IPS-18a (cell line): ENCODE results near the gene MMAA.
"Not testable (repeated sequence)": the region's sequence is repeated elsewhere in the genome, so short reads cannot be mapped to it uniquely, and the experiment has no call there.

ENCODE experiments used
- H3K27ac ChIP-seq: one replicate; pipeline ENCODE4 v1.5.1; 2013; ENCODE audit warnings: low read length
- H3K27me3 ChIP-seq: one replicate; pipeline ENCODE4 v1.6.1; 2013; ENCODE audit warnings: mild to moderate bottlenecking, low read length; ENCODE audit not compliant: control insufficient read depth, insufficient read depth
- H3K36me3 ChIP-seq: one replicate; pipeline ENCODE4 v1.6.1; 2013; ENCODE audit warnings: low read depth, low read length; ENCODE audit not compliant: control insufficient read depth
- H3K4me1 ChIP-seq: one replicate; pipeline ENCODE4 v1.6.1; 2013; ENCODE audit warnings: low read depth, low read length; ENCODE audit not compliant: control insufficient read depth
- H3K4me3 ChIP-seq: one replicate; pipeline ENCODE4 v1.5.1; 2013; ENCODE audit warnings: low read length
- H3K9ac ChIP-seq: one replicate; pipeline ENCODE4 v1.6.1; 2013; ENCODE audit warnings: mild to moderate bottlenecking, low read length, moderate library complexity
- H3K9me3 ChIP-seq: one replicate; pipeline ENCODE4 v1.6.1; 2013; ENCODE audit warnings: low read depth, low read length; ENCODE audit not compliant: control insufficient read depth

Gene MMAA

GRCh38 chr4:145613566-145614232 lies 5.5 kb upstream of the MMAA start:
- H3K9ac ChIP-seq, result no peak overlapping the region
- H3K36me3 ChIP-seq, result no peaks in the 10 kb centered on the region
- H3K4me1 ChIP-seq, result peaks cover 4% of the 10 kb centered on the region
- H3K27ac ChIP-seq, result no peak overlapping the region
- H3K9me3 ChIP-seq, result no peaks in the 10 kb centered on the region
- H3K27me3 ChIP-seq, result no peaks in the 10 kb centered on the region
- H3K4me3 ChIP-seq, result no peak overlapping the region

DNA sequence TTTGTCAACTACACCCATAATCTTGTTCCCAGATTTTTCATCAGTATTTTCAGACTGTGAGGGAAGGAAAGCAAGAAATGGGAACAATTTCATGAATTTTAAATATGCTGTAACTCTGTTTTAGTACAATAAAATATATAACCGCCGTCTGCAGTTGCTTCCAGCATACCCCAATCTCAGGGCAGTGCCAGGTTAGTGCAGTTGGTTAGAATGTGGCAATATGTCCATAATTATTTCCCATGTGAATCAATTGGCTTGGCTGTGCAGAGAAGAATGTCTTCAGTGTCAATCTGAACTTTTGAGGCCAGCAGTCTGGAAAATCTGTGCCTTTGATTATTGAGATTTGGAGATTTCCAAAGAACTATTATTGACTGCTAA lies 5.0 kb upstream of the MMAA start:
- H3K4me1 ChIP-seq, result peaks cover 4% of the 10 kb centered on the region
- no peak overlapping the region for H3K9ac ChIP-seq
- no peak overlapping the region for H3K27ac ChIP-seq
- no peaks in the 10 kb centered on the region for H3K9me3 ChIP-seq
- H3K4me3 ChIP-seq, result no peak overlapping the region
- no peaks in the 10 kb centered on the region for H3K27me3 ChIP-seq
- no peaks in the 10 kb centered on the region for H3K36me3 ChIP-seq

DNA sequence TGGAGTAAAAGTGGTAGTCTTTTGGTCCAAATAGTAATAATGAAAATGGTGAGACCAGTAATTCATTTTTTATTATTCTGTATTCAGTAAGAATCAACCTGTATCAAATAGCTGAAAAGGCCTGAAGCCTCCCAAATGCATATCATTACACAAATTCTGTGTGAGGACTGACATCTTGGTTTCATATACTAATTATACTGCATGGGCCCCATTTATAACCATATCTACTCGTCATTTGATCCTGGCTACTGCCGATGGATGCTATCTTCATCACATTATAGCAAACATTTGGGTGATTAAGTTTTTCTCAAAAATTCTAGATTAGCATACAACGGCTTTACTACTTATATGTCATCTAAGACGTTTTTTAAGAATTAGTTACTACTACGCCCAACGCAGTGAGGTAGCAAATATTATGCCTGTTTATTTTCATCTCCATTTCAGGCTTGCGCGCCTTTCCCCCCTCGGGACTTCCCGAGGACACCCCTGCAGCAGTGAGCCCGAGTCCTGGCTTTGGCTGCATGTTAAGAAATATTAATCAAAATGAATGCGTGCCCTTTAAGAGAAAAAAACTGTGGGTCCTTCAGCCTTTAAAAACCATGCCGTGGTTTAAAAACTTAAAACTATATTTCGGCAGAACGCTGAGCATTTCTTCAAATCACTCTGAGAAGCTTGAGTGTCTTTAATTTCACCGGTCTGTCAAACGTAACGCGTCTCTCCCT lies 814 bp upstream of the MMAA start:
- no peaks in the 10 kb centered on the region for H3K9me3 ChIP-seq
- peaks cover 12% of the 10 kb centered on the region for H3K4me1 ChIP-seq
- H3K27ac ChIP-seq, result peak overlapping the region; percentile 75
- no peaks in the 10 kb centered on the region for H3K36me3 ChIP-seq
- peak overlapping the region; percentile 91 for H3K9ac ChIP-seq
- H3K4me3 ChIP-seq, result peak overlapping the region; percentile 91
- H3K27me3 ChIP-seq, result no peaks in the 10 kb centered on the region

DNA sequence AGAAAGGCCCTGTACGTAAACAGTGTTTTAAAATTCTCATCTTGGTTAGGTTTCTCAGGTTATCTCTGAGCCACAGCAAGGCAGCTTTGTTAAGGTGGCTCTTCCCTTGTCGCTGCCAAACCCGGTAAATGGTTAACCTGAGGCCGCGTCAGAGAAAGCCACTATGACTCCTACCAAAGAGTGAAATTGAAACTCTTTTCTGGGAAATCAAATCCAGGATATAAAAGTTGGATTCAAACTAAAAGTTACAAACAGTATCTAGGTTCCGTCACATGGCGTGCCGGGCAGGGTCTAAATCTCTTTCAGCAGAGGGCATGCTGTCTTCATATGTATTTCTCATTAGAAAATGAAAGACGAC lies 433 bp downstream of the MMAA start:
- Histone ChIP-seq H3K4me1 (peaks cover 14% of the 10 kb centered on the region), H3K27ac (peak overlapping the region; percentile 88), H3K9ac (peak overlapping the region; percentile 91), H3K4me3 (peak overlapping the region; percentile 91), H3K36me3 (no peaks in the 10 kb centered on the region), H3K27me3 (no peaks in the 10 kb centered on the region), H3K9me3 (no peaks in the 10 kb centered on the region)

GRCh38 chr4:145622067-145622466 lies 2.9 kb downstream of the MMAA start:
- H3K27me3 ChIP-seq, H3K4me3 ChIP-seq, H3K9me3 ChIP-seq, H3K9ac ChIP-seq, H3K27ac ChIP-seq, H3K36me3 ChIP-seq: not testable (repeated sequence)
- peaks cover 14% of the 10 kb centered on the region for H3K4me1 ChIP-seq

DNA sequence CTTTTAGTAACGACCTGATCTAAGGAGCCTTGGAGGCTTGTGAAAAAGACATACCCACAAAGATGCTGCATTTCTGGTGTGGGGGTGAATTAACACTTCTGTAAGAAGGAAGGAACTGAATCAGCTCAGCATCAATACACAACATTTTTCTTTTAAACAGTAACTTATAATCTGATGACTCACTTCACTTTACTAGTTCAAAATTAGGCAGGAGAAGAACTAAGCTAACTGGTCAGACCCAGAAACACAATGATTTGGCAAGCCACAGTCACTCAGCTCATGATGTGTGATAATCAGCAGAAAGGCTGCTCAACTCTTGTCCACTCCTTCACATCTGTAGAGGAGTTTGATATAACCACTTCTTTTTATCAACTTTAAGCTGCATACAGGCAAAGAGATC lies 4.6 kb downstream of the MMAA start:
- Histone ChIP-seq H3K36me3 (no peaks in the 10 kb centered on the region), H3K9ac (no peak overlapping the region), H3K4me3 (no peak overlapping the region), H3K9me3 (no peaks in the 10 kb centered on the region), H3K27ac (no peak overlapping the region), H3K27me3 (no peaks in the 10 kb centered on the region), H3K4me1 (peaks cover 10% of the 10 kb centered on the region)

GRCh38 chr4:145625677-145626622 lies 6.8 kb downstream of the MMAA start:
- H3K36me3 ChIP-seq, result no peaks in the 10 kb centered on the region
- H3K27ac ChIP-seq, result no peak overlapping the region
- H3K27me3 ChIP-seq, result no peaks in the 10 kb centered on the region
- no peak overlapping the region for H3K9ac ChIP-seq
- H3K4me1 ChIP-seq, result peaks cover 2% of the 10 kb centered on the region
- no peaks in the 10 kb centered on the region for H3K9me3 ChIP-seq
- H3K4me3 ChIP-seq, result no peak overlapping the region

GRCh38 chr4:145626623-145626982 lies 7.4 kb downstream of the MMAA start:
- no peak overlapping the region for H3K4me3 ChIP-seq
- H3K4me1 ChIP-seq, result peaks cover 2% of the 10 kb centered on the region
- H3K27ac ChIP-seq, result no peak overlapping the region
- no peaks in the 10 kb centered on the region for H3K36me3 ChIP-seq
- H3K9ac ChIP-seq, result no peak overlapping the region
- no peaks in the 10 kb centered on the region for H3K9me3 ChIP-seq
- H3K27me3 ChIP-seq, result no peaks in the 10 kb centered on the region

- Histone ChIP-seq H3K27ac (no peak overlapping the region), H3K4me1 (peaks cover 3% of the 10 kb centered on the region), H3K27me3 (no peaks in the 10 kb centered on the region), H3K9ac (no peak overlapping the region), H3K9me3 (no peaks in the 10 kb centered on the region), H3K36me3 (no peaks in the 10 kb centered on the region), H3K4me3 (no peak overlapping the region)
Observed at GRCh38 chr4:145635117-145635516, 15.9 kb downstream of the MMAA start.

GRCh38 chr4:145635630-145636029 lies 16.4 kb downstream of the MMAA start:
- H3K4me1 ChIP-seq, result peaks cover 3% of the 10 kb centered on the region
- no peak overlapping the region for H3K4me3 ChIP-seq
- no peaks in the 10 kb centered on the region for H3K36me3 ChIP-seq
- no peak overlapping the region for H3K27ac ChIP-seq
- H3K27me3 ChIP-seq, result no peaks in the 10 kb centered on the region
- no peaks in the 10 kb centered on the region for H3K9me3 ChIP-seq
- no peak overlapping the region for H3K9ac ChIP-seq

GRCh38 chr4:145639186-145639698 lies 20.1 kb downstream of the MMAA start:
- Histone ChIP-seq H3K27ac (no peak overlapping the region), H3K27me3 (no peaks in the 10 kb centered on the region), H3K4me1 (peaks cover 3% of the 10 kb centered on the region), H3K4me3 (no peak overlapping the region), H3K9me3 (no peaks in the 10 kb centered on the region), H3K9ac (no peak overlapping the region), H3K36me3 (no peaks in the 10 kb centered on the region)
